ENCODE results near the gene MYO1H. TPM values are rescaled to one million over a fixed set of nuclear protein-coding genes. Genes with fewer than 3 reads are reported as not detected.

The MYO1H gene
- polyA plus RNA-seq, 1 experiment: not detected

GRCh38 chr12:109495012-109495411 is 147.3 kb downstream of the MYO1H start:
- CTCF ChIA-PET: interaction anchor here (0.8 to 3.0 kb wide), 4 partner anchors 9 to 67 kb away, joined by 3 to 11 read pairs (median 4); no protein-coding TSS in a partner anchor
- peaks cover 18% of the 10 kb centered on the region for H3K36me3 ChIP-seq (ENCODE audit: control insufficient read depth, insufficient read depth, low read length)
- no peak for TF ChIP-seq CTCF (IDR thresholded peaks at IDR 0.05; ENCODE audit: insufficient read depth, low read depth, low read length)
- no peak for DNase-seq (ENCODE audit: low read depth)
- H3K27me3 ChIP-seq (ENCODE audit: control insufficient read depth, insufficient read depth, low read length): no peaks in the 10 kb centered on the region
- POLR2A ChIA-PET: no interaction called here
- no peak overlapping the region for H3K4me3 ChIP-seq (ENCODE audit: low read depth, low read length)

GRCh38 chr12:109496306-109496705 is 148.6 kb downstream of the MYO1H start:
- Histone ChIP-seq H3K27me3 (ENCODE audit: control insufficient read depth, insufficient read depth, low read length) (no peaks in the 10 kb centered on the region), H3K36me3 (ENCODE audit: control insufficient read depth, insufficient read depth, low read length) (peaks cover 24% of the 10 kb centered on the region), H3K4me3 (ENCODE audit: low read depth, low read length) (no peak overlapping the region)
- CTCF ChIA-PET: no interaction called here
- POLR2A ChIA-PET: no interaction called here
- TF ChIP-seq CTCF (IDR thresholded peaks at IDR 0.05; ENCODE audit: insufficient read depth, low read depth, low read length): no peak
- DNase-seq (ENCODE audit: low read depth): no peak

- CTCF ChIA-PET: no interaction called here
- no peak overlapping the region for H3K4me3 ChIP-seq (ENCODE audit: low read depth, low read length)
- TF ChIP-seq CTCF (IDR thresholded peaks at IDR 0.05; ENCODE audit: insufficient read depth, low read depth, low read length): no peak
- peaks cover 28% of the 10 kb centered on the region for H3K36me3 ChIP-seq (ENCODE audit: control insufficient read depth, insufficient read depth, low read length)
- no peak for DNase-seq (ENCODE audit: low read depth)
- H3K27me3 ChIP-seq (ENCODE audit: control insufficient read depth, insufficient read depth, low read length): no peaks in the 10 kb centered on the region
- POLR2A ChIA-PET: no interaction called here
Measured at GRCh38 chr12:109497675-109498074, 150.0 kb downstream of the MYO1H start.

Other genes with a start within 250 kb of the MYO1H start
- gene ACACB, start 231.3 kb upstream of the MYO1H start, polyA plus RNA-seq (2011; rRNA removed): 1.1 and 1.7 TPM in 2 replicates
- gene FOXN4, start 38.6 kb upstream of the MYO1H start, polyA plus RNA-seq (2011; rRNA removed): not detected in 2 replicates
- 154 and 172 TPM in 2 replicates for gene KCTD10, start 129.4 kb downstream of the MYO1H start, polyA plus RNA-seq (2011; rRNA removed)
- 38.9 and 43.9 TPM in 2 replicates for gene UBE3B, start 129.7 kb downstream of the MYO1H start, polyA plus RNA-seq (2011; rRNA removed)
- 16.3 and 22.2 TPM in 2 replicates for gene MMAB, start 225.6 kb downstream of the MYO1H start, polyA plus RNA-seq (2011; rRNA removed)
- gene MVK, start 225.9 kb downstream of the MYO1H start, polyA plus RNA-seq (2011; rRNA removed): 4.1 and 7.5 TPM in 2 replicates